GM12892 (cell line): ENCODE data around the gene MAP3K10.

ENCODE experiments used
- POLR2AphosphoS5 ChIP-seq: IDR thresholded peaks from 2 replicates; pipeline ENCODE4 v1.6.1; 2011; ENCODE audit warnings: low read depth, low read length, control low read depth
- TAF1 ChIP-seq: IDR thresholded peaks from 2 replicates; pipeline ENCODE4 v1.6.1; 2011; ENCODE audit warnings: low read depth, mild to moderate bottlenecking, control low read depth, low read length, borderline replicate concordance

- TF ChIP-seq POLR2AphosphoS5 (no peak), TAF1 (no peak)
Observed at GRCh38 chr19:40228346-40228745, 37.1 kb downstream of the MAP3K10 start.
